GM18867 (cell line): ENCODE measurements around the gene HAPLN2.

Source experiments
- ATAC-seq: cut with Tn5 transposase; IDR thresholded peaks from one replicate; pipeline ENCODE4 v1.9.1; 2021; ENCODE audit warnings: mild to moderate bottlenecking, moderate library complexity; ENCODE audit not compliant: unreplicated experiment

Gene HAPLN2

DNA sequence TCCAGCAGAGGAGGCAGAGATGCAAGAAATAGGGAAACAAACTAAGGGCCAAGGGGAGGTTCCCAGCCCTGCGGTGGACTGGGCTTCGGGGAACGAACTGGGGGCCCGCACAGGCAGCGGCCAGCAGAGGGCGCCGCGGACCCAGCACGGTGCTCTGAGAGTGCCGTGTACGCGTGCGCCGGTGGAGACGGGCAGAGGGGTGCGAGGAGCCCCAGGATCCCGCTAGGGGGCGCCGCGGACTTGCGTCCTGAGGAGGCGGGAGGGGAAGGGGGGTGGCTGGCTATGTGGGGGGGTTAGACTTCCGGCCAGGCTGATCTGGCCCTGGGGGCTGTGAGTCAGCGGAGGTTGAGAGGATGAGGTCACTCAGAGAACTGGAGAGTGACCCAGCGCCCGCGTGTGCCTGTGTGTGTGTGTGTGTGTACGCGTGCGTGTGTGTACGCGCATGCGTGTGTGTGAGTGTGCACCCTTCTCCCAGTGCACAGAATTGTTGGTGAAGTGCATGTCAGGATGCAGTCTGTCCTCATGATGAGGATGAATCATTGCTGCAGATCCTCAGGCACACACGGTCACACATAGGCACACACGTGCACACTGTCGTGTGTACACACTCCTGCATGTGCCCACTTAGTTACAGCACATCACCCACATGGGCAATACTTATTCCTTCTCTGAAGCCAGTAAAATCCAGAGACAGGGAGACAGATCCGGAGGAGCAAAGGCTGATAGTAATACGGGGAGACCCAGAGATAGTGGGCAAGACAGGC, 41.0 kb downstream of the HAPLN2 start:
- peak; percentile 65 for ATAC-seq

GRCh38 chr1:156660752-156661112, 41.5 kb downstream of the HAPLN2 start:
- ATAC-seq, result peak; percentile 4

GRCh38 chr1:156662005-156662799, 43.0 kb downstream of the HAPLN2 start:
- no peak for ATAC-seq

- ATAC-seq, result no peak
Observed at GRCh38 chr1:156662800-156663055, 43.5 kb downstream of the HAPLN2 start.

DNA sequence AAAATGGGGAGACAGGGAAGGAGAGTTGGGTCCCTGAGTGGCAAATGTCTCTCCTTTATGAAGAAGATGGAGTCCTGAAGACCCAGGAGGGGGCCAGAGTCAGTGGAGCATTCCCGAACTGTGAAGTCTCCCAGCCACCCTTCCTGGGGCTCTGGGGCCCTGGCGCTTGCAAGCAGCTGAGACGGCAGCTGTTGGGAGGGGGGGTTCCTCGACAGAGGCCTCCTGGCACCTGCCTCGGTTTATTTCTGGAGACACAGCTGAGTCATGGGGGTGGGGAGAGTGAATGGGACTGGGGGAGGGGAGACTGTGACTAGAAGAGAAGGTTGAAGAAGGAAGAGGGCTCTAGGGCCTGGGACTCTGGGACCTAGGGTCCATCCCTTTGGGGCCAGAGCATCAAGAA, 44.0 kb downstream of the HAPLN2 start:
- no peak for ATAC-seq

DNA sequence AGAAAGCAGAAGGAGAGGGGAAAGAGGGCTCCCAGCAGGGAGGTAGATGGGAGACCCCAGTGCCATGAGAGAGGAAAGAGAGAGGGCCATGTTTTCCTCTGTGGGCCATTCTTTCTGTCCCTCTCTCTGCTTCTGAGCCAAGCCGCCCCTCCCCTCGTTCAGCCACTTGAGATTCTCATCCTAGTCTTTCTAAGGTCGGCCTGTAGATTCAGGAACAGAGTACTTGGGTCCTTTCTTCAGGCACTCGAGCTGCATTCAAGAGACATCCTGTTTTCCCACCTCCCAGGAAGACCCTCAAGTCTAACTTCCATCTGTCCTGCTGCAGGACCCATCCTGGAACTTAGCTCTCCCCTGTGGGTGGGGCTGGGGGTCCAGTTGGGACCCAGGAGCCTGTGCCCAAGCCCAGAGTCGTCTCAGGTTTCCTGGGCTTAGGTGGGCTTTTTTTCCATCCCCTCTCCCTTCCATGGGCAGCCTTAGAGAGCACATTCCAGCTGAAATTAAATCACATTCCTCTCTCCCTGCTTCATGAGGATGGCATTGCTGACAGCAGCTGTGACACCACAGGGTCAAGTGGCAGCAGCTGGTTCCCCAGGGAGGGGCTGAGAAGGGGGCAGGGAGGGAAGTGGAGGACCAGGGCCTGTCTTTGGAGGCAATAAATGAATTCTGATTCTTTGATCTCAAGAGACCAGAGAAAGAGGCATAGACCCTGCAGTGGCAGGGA, 45.0 kb downstream of the HAPLN2 start:
- ATAC-seq, result no peak

- ATAC-seq, result no peak
Observed at GRCh38 chr1:156664767-156665411, 45.7 kb downstream of the HAPLN2 start.

- no peak for ATAC-seq
Observed at GRCh38 chr1:156665539-156665938, 46.3 kb downstream of the HAPLN2 start.

DNA sequence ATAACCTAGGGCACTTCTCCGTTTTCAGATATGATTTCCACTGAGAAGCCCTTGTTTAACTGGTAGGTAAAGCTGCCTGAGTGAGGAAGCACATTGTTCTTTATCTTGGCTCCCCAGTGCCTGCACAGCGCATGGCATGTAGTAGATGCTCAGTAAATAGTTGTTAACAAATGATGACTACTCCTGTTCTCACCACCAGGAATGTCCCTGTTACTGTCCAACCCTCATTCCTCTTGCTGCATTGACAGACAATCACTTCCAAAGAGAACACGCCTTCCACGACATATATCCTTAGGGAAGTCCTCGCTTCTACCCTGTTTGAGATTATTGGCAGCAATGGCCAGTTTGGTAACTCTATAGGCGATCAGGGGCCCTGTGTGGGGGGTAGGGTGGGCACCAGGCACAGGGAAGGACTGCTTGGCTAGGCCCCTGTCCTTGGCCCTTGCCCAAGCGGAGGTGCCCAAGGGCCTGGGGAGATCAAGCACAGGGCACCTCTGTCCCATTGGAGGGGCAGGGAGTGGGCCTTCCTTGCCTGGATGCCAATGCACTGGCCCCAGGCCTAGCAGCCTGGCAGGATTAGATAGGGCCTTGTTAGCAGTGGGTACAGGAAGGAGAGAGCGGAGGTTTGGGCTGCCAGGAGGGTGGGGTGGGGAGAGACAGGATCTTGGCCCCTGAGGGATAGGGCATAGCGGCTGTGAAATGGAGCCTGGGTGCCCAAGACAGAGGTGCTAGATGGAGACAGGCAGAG, 47.8 kb downstream of the HAPLN2 start:
- ATAC-seq, result no peak

GRCh38 chr1:156667610-156667967, 48.4 kb downstream of the HAPLN2 start:
- ATAC-seq, result no peak

DNA sequence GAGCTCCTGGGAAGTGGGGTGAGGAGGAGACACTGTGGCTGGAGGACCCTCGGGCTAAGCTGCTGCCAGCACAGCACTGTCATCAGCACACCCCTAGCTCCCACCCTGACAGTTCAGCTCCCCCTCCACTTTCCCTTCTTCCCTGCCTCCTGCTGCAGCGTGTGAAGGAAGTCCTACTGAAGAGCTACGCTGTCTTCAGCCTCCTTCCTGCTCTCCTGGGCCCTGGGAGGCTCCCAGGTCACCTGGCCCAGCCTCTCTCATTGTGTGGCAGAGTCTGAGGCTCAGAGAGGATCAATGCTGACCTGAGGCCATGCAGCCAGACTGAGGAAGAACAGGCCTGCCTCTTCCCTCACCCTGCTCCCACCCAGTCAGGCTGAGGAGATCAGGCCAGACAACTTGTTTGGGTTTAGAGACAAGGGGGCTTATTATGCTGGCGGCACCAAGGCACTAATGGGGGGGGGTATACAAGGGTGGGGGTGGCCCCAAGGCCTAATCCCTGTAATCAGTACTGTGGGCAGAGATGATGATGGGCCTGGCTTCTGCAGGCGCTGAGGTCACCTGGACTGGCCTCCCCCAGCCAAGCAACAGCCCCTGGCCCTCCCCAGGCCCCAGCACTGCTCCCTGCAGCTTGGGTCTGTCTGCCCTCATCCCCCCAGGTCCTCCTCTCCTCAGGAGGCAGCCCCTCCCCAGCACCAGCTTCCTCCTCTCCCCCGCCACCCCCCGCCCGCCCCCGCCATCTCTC, 48.9 kb downstream of the HAPLN2 start:
- no peak for ATAC-seq

DNA sequence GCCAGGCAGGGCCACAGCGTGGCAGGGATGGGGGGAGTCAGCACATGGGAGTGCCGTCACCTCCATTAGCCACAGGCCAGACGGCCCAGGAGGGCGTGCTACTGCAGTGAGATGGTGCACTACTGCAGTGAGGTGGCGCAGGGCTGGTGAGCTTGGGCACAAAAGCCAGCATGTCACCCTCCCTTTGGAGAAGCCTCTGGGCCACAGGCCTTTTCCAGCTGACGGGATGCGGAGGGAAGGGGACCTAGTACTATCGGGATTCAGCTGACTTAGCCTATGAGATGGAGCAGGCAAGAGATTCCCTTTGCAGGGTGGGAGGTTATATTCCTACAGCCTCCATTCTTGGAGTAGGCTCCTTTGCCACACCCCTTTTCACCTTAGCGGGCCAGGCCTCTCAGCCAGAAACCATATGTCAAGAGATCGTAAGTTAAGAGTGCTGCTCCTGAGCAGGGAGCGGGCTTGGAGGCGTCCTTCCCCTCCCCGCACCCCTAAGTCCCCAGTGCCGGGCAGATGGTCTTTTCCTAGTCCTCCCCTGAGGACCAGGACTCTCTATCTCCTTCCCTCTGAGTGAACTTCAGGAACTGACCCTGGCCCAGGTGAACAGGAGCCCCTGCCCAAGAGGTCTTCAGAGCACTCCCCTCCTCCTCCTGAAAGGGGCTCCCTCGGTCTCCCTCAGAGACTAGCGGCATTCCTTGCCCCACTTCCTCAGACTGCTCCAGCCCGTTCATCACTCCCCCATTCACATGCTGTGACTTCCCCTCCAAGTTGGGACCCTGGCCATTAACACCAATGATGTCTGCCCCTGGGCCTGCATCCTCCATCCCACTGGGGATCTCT, 49.8 kb downstream of the HAPLN2 start:
- ATAC-seq, result no peak

DNA sequence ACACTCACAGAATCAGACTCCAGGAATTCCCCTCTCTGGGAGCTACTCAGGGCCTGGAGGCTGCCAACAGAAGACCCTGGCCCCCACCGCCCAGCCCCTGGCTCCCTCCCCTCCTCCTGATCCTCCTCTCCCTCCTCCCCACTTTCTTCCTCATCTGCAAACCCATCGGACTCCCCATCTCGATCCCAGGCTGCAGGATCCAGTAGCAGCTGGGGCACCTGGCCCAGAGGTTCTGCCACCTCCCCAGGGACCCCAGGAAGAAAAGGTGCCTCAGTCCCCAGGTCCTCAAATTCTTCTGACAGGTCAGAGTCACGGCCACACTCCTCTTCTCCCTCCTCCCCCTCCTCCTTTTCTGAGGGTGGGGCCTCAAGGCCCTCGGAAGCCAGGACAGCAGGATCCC, 50.6 kb downstream of the HAPLN2 start:
- ATAC-seq, result no peak

- no peak for ATAC-seq
Observed at GRCh38 chr1:156670359-156670758, 51.1 kb downstream of the HAPLN2 start.

DNA sequence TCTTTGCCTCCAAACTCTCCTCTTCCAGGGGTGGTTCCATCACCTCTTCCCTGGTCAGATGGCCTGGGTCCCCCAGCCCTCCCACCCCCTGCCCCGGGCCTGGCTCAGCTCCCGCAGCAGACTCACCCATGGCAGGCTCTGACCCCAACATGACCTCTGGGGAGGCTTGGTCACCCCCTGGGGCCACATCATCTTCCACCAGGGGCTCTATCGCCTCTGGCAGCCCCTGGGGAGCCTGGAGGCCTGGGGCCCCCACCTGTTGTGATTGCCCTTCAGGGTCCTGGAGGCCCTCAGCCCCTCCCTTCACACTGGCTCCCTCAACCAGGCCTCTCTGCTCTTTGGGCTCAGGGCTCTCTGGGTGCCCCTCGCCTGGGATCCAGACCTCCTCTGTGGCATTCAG, 51.6 kb downstream of the HAPLN2 start:
- ATAC-seq, result no peak

DNA sequence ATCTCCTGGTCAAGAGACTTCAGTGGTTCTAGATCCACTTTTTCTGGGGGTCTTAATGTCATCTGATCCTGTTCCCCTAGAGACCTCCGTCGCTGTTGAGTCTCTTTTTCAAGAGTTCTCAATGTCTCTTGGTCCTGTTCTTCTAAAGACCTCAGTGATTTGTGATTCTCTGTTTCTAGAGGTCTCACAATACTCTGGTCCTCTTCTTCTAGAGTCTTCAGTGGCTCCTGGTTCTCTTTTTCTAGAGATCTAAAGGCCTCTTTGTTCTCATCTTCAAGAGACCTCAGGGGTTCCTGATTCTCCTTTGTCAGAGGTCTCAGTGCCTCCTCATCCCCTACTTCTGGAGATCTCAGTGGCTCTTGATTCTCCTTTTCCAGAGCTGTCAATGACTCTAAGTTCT, 52.6 kb downstream of the HAPLN2 start:
- no peak for ATAC-seq

- no peak for ATAC-seq
Observed at GRCh38 chr1:156673387-156674121, 54.3 kb downstream of the HAPLN2 start.
